Karpas-422 (cell line): ENCODE results near the gene UNG. TPM values are rescaled to one million over a fixed set of nuclear protein-coding genes. Genes with fewer than 3 reads are reported as not detected.

ENCODE experiments used
- DNase-seq: peaks from one replicate; pipeline ENCODE4 v3.0.0-alpha.2; 2015
- H2AFZ ChIP-seq: fragments of 200-600 bp; sonication (generic); 2 replicates; pipeline ENCODE4 v1.6.1; 2014; ENCODE audit warnings: antibody characterized with exemption, low read length, mixed read lengths
- H3K27ac ChIP-seq: fragments of 200-600 bp; sonication (generic); 2 replicates; pipeline ENCODE4 v1.5.1; 2014; ENCODE audit warnings: mild to moderate bottlenecking, low read length, moderate library complexity
- H3K27me3 ChIP-seq: fragments of 200-600 bp; sonication (generic); 2 replicates; pipeline ENCODE4 v1.6.1; 2014; ENCODE audit warnings: low read length, mixed read lengths
- H3K36me3 ChIP-seq: fragments of 200-600 bp; sonication (generic); 2 replicates; pipeline ENCODE4 v1.6.1; 2014; ENCODE audit warnings: low read length, mixed read lengths; ENCODE audit not compliant: insufficient read depth
- H3K4me1 ChIP-seq: fragments of 200-600 bp; sonication (generic); 2 replicates; pipeline ENCODE4 v1.6.1; 2014; ENCODE audit warnings: mild to moderate bottlenecking, low read length, mixed read lengths
- H3K4me2 ChIP-seq: fragments of 200-600 bp; sonication (generic); 2 replicates; pipeline ENCODE4 v1.6.1; 2014; ENCODE audit warnings: low read length, low read depth, mild to moderate bottlenecking; ENCODE audit not compliant: poor library complexity, severe bottlenecking
- H3K4me3 ChIP-seq: fragments of 200-600 bp; sonication (generic); 2 replicates; pipeline ENCODE4 v1.5.1; 2014; ENCODE audit warnings: mild to moderate bottlenecking, antibody characterized with exemption, low read length, mixed read lengths
- H3K79me2 ChIP-seq: fragments of 200-600 bp; sonication (generic); 2 replicates; pipeline ENCODE4 v1.6.1; 2014; ENCODE audit warnings: mild to moderate bottlenecking, low read length, mixed read lengths
- H3K9ac ChIP-seq: fragments of 200-600 bp; sonication (generic); 2 replicates; pipeline ENCODE4 v1.6.0; 2014; ENCODE audit warnings: low read length
- H3K9me2 ChIP-seq: fragments of 200-600 bp; sonication (generic), shearing (Covaris generic); replicated peaks from 2 replicates; pipeline ENCODE4 v1.6.0; 2014; ENCODE audit warnings: mild to moderate bottlenecking, low read length, moderate library complexity; ENCODE audit not compliant: insufficient read depth
- H3K9me3 ChIP-seq: fragments of 300-700, 200-600 bp; sonication (generic); 2 replicates; pipeline ENCODE4 v1.6.1; 2014; ENCODE audit warnings: low read length, mixed read lengths
- H4K20me1 ChIP-seq: fragments of 200-600 bp; sonication (generic); 2 replicates; pipeline ENCODE4 v1.6.1; 2014; ENCODE audit warnings: mild to moderate bottlenecking, antibody characterized with exemption, low read length, low read depth; ENCODE audit not compliant: insufficient read depth
- total RNA-seq: library from RNA; depleted of rRNA; stranded (reverse); fragments of >200 nt; shearing (Covaris generic); gene quantifications from 2 replicates; pipeline ENCODE4 v1.2.3, GENCODE V29; 2014; ENCODE audit warnings: low replicate concordance

Gene UNG
- total RNA-seq, 1 experiment from 2014 or later, result 28.8 TPM

DNA sequence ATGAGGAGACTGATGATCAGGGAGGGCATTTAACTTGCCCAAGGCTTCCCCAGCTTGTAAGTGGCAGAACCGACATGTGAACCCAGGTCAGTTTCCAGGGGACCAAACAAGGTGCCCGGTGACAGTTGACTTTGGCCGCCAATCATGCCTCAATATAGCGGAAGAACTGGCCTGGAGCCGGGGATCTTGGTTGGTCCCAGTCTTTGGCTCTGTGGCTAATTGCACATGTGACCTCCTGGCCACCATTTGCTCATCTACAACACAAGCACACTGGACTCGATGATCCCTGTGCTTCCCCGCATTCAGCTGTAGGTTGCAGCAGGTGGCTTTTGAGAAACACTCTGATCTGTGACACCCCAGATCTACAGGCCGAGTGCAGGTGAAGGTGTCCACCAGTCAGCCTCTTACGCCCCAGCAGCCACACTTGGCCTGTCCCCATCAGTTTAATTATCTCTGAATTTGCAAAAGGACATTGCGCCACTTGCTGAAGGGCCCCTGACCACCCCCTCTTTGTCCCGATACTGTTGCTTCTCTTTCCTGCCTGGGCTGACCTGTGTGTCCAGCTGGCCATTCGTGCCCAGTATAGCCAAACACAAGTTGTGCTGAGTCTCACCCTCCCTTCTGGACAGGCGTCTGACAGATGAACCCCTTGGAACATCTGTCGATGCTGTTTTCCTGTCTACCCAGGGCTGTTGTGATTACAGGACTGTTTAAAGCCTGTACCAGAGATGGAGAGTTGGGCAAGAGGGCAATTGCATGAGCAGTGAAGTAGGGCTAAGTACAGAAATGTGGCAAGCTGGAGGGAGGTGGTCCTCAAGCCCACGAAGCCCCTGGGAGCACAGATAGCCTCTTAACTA lies 33.1 kb downstream of the UNG start:
- Histone ChIP-seq H3K27ac (no peak overlapping the region), H3K9ac (no peak overlapping the region), H3K27me3 (no peaks in the 10 kb centered on the region), H3K9me2 (no peaks in the 10 kb centered on the region), H2AFZ (no peak overlapping the region), H3K9me3 (no peaks in the 10 kb centered on the region), H3K36me3 (no peaks in the 10 kb centered on the region), H3K4me3 (no peak overlapping the region), H4K20me1 (no peaks in the 10 kb centered on the region), H3K79me2 (no peaks in the 10 kb centered on the region), H3K4me2 (no peak overlapping the region), H3K4me1 (peaks cover 12% of the 10 kb centered on the region)
- DNase-seq, result no peak

DNA sequence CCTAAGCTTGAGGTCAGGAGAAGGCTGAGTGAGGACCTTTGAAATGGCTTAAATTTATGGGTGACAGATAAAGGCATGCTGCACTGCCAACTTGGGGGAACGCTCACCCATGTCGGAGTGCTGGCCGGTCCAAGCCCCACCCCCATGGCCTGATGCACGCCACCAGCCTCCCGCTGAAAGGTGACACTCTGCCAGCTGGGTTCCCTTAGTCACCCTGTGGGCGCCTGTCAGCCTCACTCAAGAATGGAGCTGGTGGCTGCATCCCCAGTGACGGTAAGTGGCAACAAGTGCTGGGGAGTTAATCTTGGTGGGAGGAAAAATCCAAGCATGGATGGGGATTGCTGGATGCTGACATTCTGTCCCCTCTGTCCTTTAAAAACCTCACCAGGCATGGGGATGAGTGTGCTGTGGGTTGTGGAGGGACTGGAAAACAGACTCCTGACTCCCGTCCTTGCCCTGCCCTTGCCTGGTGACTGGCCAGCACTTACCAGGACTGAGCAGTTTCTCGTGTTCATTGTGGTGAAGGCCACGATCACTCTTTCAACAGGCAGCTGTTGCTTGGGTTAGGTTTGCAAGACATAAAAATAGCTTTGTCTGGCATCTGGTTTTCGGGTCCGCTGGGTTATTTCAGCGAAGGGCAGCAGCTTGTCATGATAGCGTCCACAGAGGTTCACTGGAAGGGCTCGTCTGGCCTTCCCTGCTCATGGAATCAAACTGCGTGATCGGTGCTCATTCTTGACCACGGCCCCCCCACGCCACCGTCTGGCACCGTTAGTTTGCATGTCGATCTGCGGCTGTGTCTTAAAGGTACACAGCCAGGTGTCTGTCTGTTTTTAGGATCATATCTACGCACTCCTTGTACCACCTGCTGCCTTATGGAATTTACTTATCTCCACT lies 34.0 kb downstream of the UNG start:
- Histone ChIP-seq H3K4me3 (peak overlapping the region; percentile 13; the same call in 1 of the 2 replicates), H3K9me3 (no peaks in the 10 kb centered on the region), H3K4me1 (peaks cover 12% of the 10 kb centered on the region), H3K79me2 (no peaks in the 10 kb centered on the region), H3K4me2 (peak overlapping the region; percentile 35), H3K27me3 (no peaks in the 10 kb centered on the region), H3K27ac (no peak overlapping the region), H3K36me3 (no peaks in the 10 kb centered on the region), H3K9me2 (no peaks in the 10 kb centered on the region), H3K9ac (no peak overlapping the region), H4K20me1 (no peaks in the 10 kb centered on the region), H2AFZ (no peak overlapping the region)
- DNase-seq, result no peak

- no peak for DNase-seq
- peaks cover 12% of the 10 kb centered on the region for H3K4me1 ChIP-seq
Observed at GRCh38 chr12:109134186-109134917, 37.0 kb downstream of the UNG start.

DNA sequence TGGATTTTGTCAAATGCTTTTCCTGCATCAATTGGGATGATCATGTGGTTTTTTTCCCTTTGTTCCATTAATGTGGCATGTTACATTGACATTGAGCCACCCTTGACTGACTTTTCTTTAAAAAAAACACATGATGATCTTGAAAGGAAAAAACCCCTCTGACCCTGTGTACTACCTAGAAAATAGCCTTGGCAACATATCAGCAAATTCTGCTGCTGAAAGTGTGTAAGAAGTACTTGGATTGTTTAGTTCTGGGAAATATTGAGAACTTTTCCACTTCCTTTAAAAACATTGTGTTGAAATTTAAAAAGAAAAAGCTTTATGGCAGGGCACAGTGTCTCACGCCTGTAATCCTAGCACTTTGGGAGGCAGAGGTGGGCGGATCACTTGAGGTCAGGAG lies 39.7 kb downstream of the UNG start:
- Histone ChIP-seq H4K20me1 (no peaks in the 10 kb centered on the region), H3K9ac (no peak overlapping the region), H3K4me2 (no peak overlapping the region), H3K27me3 (no peaks in the 10 kb centered on the region), H3K9me3 (no peaks in the 10 kb centered on the region), H3K4me1 (no peaks in the 10 kb centered on the region), H3K36me3 (no peaks in the 10 kb centered on the region), H3K79me2 (no peaks in the 10 kb centered on the region), H3K9me2 (no peaks in the 10 kb centered on the region), H3K27ac (no peak overlapping the region), H3K4me3 (no peak overlapping the region), H2AFZ (no peak overlapping the region)
- no peak for DNase-seq

More at GRCh38 chr12:109134186-109134917, 37.0 kb downstream of the UNG start:
- H3K9me3 ChIP-seq, result no peaks in the 10 kb centered on the region
- no peak overlapping the region for H3K4me2 ChIP-seq
- H3K27me3 ChIP-seq, result no peaks in the 10 kb centered on the region
- no peaks in the 10 kb centered on the region for H3K36me3 ChIP-seq
- H3K27ac ChIP-seq, result no peak overlapping the region
- no peak overlapping the region for H3K4me3 ChIP-seq
- H2AFZ ChIP-seq, result no peak overlapping the region
- H3K9me2 ChIP-seq, result no peaks in the 10 kb centered on the region
- no peaks in the 10 kb centered on the region for H4K20me1 ChIP-seq
- no peaks in the 10 kb centered on the region for H3K79me2 ChIP-seq
- H3K9ac ChIP-seq, result no peak overlapping the region

GRCh38 chr12:109139360-109139759 lies 42.0 kb downstream of the UNG start:
- no peaks in the 10 kb centered on the region for H3K79me2 ChIP-seq
- peaks cover 2% of the 10 kb centered on the region; the same call in 1 of the 2 replicates for H3K4me1 ChIP-seq
- no peaks in the 10 kb centered on the region for H3K27me3 ChIP-seq
- H3K9me2 ChIP-seq, result no peaks in the 10 kb centered on the region
- no peak overlapping the region for H3K27ac ChIP-seq
- no peak overlapping the region for H3K4me2 ChIP-seq
- H3K9ac ChIP-seq, result no peak overlapping the region
- DNase-seq, result no peak
- H3K36me3 ChIP-seq, result no peaks in the 10 kb centered on the region
- no peak overlapping the region for H3K4me3 ChIP-seq
- H3K9me3 ChIP-seq, result no peaks in the 10 kb centered on the region
- H4K20me1 ChIP-seq, result no peaks in the 10 kb centered on the region
- H2AFZ ChIP-seq, result no peak overlapping the region

GRCh38 chr12:109139791-109140190 lies 42.4 kb downstream of the UNG start:
- Histone ChIP-seq H3K27me3 (no peaks in the 10 kb centered on the region), H4K20me1 (no peaks in the 10 kb centered on the region), H3K9me3 (no peaks in the 10 kb centered on the region), H2AFZ (no peak overlapping the region), H3K9me2 (no peaks in the 10 kb centered on the region), H3K79me2 (no peaks in the 10 kb centered on the region), H3K36me3 (no peaks in the 10 kb centered on the region), H3K4me2 (no peak overlapping the region), H3K27ac (no peak overlapping the region), H3K9ac (no peak overlapping the region), H3K4me1 (peaks cover 2% of the 10 kb centered on the region; the same call in 1 of the 2 replicates), H3K4me3 (no peak overlapping the region)
- DNase-seq, result no peak

- Histone ChIP-seq H2AFZ (no peak overlapping the region), H3K9ac (no peak overlapping the region), H3K9me3 (no peaks in the 10 kb centered on the region), H3K4me1 (peaks cover 2% of the 10 kb centered on the region; the same call in 1 of the 2 replicates), H3K4me2 (no peak overlapping the region), H3K79me2 (no peaks in the 10 kb centered on the region), H3K9me2 (no peaks in the 10 kb centered on the region), H4K20me1 (no peaks in the 10 kb centered on the region), H3K27me3 (no peaks in the 10 kb centered on the region), H3K27ac (no peak overlapping the region), H3K4me3 (no peak overlapping the region), H3K36me3 (no peaks in the 10 kb centered on the region)
- DNase-seq, result no peak
Observed at GRCh38 chr12:109140560-109140959, 43.2 kb downstream of the UNG start.
